NOMO-1 treated with dmso at 0.1 percent for 144 hours (cell line): ENCODE results near the gene NPPA.

Experiments
- DNase-seq: peaks from one replicate; lab custom pipeline; 2025; ENCODE audit not compliant: unreplicated experiment; lab: John Stamatoyannopoulos, UW

The NPPA gene

DNA sequence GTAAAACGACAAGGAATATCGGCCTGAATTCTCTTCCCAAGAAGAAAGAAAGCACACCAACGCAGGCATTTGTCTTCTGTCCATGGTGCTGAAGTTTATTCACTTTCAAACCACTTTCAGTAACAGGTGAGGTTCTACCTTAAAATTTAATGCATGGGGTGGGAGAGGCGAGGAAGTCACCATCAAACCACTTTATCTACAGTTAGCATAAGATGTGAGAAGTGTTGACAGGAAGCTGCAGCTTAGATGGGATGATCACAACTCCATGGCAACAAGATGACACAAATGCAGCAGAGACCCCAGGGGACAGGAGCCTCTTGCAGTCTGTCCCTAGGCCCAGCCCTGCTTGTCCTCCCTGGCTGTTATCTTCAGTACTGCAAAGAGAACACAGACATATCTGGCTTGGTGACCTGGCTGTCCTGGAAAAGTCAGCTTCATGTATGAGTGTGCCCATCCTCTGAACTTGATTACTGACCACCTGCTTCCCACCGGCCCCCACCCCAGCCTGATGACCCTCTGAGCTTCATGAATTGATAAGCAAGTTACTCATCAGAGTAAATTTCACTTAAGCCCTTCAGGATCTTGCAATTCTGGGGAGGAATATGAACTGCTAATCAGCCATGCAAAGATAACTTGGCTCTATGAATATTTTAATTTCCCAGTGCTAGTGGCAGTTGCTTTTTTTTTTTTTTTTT is 1.8 kb downstream of the NPPA start:
- no peak for DNase-seq

DNA sequence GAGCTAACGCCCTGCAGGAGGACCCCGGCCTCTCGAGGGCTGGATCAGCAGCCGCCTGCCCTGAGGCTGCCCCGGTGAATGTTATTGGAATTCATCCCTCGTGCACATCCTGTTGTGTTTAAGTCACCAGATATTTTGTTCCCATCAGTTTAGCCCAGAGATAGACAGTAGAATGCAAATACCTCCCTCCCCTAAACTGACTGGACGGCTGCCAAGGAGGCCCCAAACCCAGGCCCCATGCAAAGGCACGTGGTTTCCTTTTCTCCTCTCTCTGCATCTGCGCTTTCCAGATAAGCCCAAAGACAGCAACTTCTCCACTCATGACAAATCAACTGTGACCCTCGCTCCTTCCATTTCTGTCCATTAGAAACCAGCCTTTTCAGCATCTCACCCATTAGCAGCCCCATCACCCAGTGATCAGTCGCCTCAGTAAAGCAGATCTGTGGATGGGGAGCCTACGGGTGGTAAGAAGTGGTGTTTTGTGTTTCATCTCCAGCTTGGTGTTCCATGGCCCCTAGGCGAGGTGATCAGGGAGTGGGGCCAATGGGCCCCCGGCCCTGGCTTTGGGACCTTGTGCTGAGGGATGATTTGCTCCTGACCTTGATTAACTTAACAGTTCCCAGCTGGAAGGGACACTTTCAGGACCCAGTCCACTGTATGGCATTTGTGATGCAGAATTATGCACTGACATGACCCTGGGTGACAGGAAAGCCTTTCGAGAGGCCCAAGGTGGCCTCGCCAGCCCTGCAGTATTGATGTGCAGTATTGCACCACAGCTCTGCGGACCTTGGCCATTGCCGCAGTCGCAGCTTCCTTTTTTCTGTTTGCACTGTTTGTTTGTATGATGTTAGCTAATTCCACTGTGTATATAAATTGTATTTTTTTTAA is 5.2 kb downstream of the NPPA start:
- DNase-seq: peak; percentile 60

DNA sequence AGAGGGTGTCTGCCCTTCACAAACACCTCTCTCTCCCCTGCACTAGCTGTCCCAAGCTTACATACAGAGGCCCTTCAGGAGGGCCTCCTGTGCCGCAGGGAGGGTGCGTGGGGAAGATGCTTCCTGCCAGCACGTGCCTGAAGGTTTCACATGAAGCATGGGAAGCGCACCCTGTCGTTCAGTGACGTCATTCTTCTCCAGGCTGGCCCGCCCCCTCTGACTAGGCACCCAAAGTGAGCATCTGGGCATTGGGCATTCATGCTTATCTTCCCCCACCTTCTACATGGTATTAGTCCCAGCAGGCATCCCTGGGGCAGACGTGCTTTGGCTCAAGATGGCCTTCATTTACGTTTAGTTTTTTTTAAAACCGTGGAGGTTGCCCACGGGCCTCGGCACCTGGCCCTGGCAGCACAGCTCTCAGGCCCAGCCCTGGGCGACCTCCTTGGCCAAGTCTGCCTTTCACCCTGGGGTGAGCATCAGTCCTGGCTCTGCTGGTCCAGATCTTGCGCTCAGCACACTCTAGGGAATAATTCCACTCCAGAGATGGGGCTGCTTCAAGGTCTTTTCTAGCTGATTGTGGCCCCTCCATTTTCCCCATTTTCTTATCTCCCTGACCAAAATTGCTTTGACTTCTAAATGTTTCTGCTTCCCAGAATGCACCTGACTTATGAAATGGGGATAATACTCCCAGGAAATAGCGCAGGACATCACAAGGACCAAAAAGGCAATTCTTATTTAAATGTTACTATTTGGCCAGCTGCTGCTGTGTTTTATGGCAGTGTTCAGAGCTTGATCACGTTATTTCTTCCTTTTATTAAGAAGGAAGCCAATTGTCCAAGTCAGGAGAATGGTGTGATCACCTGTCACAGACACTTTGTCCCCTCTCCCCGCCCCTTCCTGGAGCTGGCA is 6.1 kb downstream of the NPPA start:
- DNase-seq: no peak

DNA sequence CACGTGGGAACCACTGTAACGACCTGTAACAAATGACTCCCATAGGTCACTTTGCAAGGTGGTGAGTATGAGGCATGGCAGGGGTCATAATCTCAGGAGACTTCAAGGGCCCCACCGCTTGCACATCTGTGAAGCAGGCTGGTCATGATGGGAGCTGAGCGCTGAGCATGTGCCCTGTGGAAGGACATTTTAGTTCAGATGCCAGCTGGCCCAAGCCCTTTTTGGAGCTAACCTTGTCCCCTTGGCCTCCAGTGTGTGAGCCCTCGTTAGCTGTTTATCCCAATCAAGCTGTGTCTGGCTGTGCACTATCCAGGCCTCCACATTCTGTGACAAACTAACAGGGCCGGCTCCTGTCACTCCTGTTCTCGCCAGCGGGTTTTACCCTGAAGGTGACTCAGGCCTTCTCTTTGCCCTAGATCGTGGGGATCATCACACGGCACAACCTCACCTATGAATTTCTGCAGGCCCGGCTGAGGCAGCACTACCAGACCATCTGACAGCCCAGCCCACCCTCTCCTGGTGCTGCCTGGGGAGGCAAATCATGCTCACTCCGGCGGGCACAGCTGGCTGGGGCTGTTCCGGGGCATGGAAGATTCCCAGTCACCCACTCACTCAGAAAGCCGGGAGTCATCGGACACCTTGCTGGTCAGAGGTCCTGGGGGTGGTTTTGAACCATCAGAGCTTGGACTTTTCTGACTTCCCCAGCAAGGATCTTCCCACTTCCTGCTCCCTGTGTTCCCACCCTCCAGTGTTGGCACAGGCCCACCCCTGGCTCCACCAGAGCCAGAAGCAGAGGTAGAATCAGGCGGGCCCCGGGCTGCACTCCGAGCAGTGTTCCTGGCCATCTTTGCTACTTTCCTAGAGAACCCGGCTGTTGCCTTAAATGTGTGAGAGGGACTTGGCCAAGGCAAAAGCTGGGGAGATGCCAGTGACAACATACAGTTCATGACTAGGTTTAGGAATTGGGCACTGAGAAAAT is 7.6 kb downstream of the NPPA start:
- no peak for DNase-seq

DNA sequence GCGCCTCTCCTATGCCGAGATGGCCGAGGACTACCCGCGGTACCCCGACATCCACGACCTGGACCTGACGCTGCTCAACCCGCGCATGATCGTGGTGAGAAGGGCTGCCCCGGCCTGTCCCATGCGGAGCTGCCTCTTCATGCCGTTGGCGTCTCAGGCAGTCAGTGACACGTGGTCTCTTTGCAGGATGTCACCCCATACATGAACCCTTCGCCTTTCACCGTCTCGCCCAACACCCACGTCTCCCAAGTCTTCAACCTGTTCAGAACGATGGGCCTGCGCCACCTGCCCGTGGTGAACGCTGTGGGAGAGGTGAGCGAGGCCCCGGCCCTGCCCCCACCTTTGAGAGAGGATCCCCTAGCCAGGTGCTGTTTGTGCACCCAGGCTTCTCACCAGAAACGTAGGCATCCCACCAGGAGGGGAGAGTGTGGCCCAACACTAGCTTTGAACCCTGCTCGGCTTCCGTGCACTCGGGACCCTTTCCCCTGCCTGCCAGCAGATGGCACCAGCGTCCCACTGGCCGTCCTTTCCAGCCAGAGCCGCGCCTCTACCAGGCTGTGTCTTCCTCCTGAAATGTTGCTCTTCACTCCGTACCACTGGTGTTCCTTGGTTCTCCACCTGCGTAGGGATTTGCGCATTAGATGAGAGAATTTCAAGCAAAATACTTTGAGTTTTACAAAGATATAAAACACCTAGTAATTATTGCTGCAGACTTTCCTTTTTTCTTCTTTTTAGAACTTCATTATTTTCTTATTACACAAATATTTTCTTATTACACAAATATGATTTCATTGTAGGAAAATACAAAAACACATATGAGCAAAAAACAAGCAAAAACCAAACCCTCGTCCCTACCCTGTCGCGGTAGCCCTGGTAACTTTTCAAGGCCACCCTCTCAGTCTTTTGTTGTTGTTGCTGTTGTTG is 9.0 kb downstream of the NPPA start:
- DNase-seq: peak; percentile 41

DNA sequence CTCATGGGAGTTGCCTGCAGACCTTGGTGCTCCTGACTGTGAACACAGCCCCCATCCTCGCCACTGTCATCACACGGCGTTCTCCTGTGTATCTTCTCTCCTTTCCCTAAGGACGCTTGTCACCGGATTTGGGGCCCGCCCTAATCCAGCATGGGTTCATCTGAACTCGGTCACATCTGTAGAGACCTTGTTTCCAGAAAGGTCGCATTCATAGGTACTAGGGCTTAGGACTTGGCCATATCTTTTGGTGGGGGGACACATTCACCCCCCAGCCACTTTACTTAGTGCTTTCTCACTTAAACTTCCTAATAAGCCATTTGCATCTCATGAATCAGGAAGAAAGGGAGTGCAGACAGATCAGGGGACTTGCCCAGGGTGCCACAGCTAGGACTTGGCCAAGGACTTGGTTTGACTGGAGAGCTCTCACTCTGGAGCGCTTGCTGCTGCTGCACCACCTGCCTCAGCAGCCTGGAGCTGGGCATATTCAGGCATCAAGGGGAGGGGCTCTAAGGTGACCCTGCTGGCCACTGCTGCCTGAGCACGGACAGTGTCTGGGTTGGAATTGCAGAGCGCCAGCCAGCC is 9.7 kb downstream of the NPPA start:
- no peak for DNase-seq

DNA sequence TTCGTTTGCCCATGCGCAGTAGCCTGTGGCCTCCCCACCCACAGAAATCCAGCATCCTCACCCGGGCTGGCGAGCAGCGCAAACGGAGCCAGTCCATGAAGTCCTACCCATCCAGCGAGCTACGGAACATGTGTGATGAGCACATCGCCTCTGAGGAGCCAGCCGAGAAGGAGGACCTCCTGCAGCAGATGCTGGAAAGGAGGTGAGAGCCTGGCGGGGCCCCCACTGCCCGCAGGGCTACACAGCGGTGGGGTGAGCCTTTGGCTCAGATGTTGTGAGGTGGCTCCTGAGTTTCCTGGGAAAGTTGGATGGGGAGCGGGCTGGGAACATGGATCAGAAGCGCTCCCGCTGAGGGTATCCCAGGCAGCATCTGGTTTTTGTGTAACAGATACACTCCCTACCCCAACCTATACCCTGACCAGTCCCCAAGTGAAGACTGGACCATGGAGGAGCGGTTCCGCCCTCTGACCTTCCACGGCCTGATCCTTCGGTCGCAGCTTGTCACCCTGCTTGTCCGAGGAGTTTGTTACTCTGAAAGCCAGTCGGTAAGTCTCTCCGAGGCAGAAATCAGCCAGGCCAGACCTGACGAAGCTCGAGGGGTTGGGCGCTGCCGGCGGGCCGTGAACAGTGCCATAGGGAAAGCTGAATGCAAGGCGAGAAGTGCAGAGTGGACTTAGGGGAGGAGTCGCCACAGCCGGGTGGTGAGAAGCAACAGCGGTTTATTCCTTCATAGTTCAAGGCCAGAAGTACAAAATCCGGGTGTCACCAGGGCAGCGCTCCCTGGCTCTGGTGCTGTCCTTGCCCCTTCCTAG is 10.4 kb downstream of the NPPA start:
- DNase-seq: no peak

DNA sequence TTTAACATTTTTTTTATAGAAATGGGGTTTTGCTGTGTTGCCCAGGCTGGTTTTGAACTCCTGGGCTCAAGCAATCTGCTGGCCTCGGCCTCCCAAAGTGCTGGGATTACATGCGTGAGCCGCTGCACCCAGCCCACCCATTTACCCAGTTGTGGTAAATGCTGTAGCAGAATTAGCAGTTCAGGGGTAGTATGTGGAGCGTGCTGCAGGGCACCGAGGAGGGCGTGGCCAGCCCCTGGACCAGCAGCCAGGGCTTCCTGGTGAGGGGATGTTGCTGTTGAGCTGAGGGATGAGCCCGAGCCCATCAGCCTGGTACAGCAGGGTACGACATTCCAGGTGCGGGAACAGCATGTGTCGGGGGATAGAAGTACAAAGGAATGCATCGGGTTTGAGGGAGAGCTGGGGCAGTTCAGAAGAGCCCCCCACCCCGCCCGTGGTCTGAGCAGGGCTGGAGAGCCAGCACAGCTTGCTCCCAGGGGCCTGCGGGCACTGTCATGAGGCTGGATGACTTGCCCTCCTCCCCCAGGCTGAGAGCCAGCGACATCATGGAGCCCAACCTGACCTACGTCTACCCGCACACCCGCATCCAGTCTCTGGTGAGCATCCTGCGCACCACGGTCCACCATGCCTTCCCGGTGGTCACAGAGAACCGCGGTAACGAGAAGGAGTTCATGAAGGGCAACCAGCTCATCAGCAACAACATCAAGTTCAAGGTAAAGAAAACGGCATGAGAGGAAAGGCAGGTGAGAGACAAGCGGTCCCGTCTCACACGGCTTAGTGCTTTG is 11.9 kb downstream of the NPPA start:
- no peak for DNase-seq

DNA sequence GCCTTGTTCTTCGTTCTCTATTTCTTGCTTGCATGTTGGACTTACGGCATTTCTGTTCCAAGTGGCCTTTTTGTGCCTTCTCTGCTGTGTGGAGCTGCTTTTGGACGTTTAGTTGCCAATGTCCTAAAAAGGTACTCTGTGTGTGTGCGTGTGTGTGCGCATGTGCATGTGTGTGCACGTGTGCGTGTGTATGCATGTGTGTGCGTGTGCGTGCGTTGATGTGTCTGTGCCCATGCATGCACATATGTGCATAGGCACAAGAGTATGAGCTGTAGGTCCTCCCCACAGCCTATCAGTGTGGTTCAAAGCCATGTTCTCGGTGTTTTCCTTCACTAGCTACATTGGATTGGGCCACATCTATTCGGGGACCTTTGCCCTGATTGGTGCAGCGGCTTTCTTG is 13.7 kb downstream of the NPPA start:
- DNase-seq: no peak

DNA sequence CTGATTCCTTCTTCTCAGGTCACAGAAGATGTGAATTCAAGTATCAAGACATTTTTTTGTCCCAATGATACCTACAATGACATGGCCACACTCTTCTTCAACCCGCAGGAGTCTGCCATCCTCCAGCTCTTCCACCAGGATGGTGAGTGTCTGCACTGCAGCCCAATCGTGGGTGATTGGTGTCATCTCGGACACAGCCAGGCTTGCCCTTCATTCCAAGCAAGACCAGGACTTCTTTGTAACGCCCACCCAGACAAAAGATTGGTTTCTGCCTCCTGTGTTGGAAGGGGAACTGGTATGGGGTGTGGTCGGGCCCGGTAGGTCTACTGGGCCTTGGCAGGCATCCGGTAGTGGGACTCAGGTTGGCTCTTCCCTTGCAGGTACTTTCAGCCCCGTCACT is 14.1 kb downstream of the NPPA start:
- no peak for DNase-seq

DNA sequence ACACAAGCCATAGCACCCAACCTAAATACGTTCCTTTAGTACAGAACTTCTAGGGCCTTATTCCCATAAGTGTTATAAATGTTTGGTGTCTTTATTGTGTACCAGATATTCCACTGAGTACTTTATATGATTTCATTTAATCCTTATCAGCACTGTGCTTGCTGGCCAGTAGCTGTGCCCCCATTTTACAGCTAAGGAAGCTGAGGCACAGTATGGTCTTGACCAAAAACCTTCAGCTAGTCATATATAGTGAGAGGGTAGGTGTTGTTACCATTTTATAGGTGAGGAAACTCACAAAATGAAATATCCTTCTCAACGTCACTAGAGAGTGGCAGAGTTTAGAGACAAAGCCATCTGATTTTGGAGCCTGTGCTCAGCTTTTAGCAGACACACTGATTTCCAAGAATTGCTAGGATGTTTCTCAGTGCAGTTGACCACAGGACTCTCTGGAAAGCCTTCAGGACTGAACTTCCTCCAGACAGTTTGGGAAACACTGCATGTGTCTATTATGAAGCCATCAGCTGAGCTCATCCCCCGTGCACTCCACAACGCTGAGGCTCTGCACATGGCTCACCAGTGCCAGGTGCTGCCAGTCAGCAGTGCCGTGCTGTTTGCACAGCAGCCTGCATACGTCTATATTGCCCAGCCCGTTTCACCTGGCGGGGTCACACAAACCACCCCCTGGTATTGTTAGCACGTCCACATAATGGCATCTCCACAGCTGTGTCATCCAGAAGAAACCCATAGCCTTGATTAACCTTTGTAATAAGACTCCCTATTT is 15.4 kb downstream of the NPPA start:
- no peak for DNase-seq

DNA sequence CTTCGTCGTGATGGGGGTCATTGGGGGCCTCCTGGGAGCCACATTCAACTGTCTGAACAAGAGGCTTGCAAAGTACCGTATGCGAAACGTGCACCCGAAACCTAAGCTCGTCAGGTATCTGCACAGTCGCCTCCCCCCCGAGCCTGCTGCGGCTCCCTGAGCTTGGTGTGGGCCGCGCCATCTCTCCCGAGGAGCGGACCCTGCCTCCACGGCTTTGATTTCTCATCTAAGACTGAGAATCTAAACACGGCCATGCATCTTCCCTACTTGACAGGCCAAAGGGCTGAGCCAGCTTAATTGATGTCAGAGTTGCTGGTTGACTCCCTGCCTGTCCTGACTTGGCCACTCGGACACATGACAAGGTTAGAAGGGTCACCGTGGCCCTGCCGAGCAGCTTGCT is 19.1 kb downstream of the NPPA start:
- no peak for DNase-seq

DNA sequence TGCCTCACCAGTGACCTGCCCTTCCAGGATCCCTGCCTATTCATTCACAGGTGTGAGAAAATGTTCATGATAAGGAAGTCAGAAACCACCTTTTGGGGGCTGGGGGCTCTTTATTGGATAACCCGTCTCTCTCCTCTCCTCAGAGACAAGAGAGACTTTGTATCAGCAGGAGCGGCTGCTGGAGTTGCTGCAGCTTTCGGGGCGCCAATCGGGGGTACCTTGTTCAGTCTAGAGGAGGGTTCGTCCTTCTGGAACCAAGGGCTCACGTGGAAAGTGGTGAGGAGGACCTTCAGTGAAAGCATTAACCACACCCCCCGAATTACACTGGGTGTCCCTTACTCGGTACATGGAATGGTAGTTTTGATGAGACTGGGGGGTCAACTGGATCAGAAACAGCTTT is 20.6 kb downstream of the NPPA start:
- DNase-seq: no peak

DNA sequence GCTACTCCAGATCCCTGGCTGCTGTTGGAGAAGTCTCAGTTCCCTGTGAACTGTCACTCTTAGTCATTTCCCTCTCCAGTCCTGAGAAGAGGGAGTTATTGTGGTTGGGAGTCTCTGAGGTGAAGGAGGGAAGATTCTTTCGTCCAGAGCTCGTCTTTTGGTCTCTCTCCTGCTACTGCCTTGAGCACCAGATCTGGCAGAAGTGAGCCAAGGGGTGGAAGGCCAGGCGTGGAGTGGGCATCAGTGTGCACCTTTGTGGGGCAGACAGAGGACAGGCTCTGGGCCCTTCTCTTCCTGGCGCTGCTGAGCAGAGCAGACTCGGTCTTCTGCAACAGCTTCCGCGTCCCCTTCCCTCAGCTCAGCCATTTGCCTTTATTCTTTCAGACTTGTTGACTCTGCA is 22.5 kb downstream of the NPPA start:
- DNase-seq: no peak

DNA sequence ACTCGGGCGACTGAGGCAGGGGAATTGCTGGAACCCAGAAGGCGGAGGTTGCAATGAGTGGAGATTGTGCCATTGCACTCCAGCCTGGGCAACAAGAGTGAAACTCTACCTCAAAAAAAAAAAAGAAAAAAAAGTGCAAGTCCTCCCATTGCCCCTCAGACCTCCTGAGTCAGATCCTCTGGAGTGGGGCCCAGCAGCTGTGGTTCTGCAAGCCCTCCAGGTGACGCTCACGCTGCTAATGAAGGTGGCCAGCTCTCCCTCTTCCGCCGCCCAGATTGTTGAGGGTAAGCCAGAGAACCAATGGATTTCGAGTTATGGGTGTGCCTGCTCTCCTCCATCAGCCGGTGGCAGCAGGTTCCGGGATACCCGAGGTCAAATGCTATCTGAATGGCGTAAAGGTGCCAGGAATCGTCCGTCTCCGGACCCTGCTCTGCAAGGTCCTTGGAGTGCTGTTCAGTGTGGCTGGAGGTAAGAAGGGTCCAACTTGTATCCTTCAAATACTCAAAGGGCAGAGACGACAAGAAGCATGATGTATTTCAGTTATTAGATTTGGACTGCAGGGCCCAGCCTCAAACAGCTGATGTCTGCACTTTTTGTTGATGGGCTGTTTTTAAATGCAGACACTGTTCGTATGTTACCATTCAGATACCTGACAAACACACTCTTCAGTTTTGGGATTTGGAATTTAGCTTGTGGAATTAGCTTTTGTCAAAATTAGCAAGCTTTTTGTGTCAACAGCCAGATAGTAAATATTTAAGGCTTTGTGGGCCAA is 24.0 kb downstream of the NPPA start:
- no peak for DNase-seq

DNA sequence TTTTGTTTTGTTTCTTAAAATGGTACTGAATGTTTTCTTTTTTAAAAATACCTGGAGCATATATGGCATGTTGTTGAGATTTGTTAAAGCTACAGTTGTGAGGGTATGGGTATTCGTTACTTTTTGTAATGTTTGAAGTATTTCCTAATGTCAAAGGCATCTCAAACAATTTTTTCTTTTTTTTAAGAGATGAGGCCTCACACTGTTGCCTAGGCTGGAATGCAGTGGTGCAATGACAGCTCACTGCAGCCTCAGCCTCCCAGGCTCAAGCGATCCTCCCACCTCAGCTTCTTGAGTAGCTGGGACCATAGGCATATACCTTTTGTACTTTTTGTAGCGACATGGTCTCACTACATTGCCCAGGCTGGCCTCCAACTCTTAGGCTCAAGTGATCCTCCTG is 25.5 kb downstream of the NPPA start:
- no peak for DNase-seq
